Karpas-422 (cell line): ENCODE measurements around the gene KRT9. TPM values are rescaled to one million over a fixed set of nuclear protein-coding genes. Genes with fewer than 3 reads are reported as not detected.
"Not testable (repeated sequence)": the region's sequence is repeated elsewhere in the genome, so short reads cannot be mapped to it uniquely, and the experiment has no call there.

ENCODE experiments used
- DNase-seq: peaks from one replicate; pipeline ENCODE4 v3.0.0-alpha.2; 2015
- H2AFZ ChIP-seq: fragments of 200-600 bp; sonication (generic); 2 replicates; pipeline ENCODE4 v1.6.1; 2014; ENCODE audit warnings: antibody characterized with exemption, low read length, mixed read lengths
- H3K27ac ChIP-seq: fragments of 200-600 bp; sonication (generic); 2 replicates; pipeline ENCODE4 v1.5.1; 2014; ENCODE audit warnings: mild to moderate bottlenecking, low read length, moderate library complexity
- H3K27me3 ChIP-seq: fragments of 200-600 bp; sonication (generic); 2 replicates; pipeline ENCODE4 v1.6.1; 2014; ENCODE audit warnings: low read length, mixed read lengths
- H3K36me3 ChIP-seq: fragments of 200-600 bp; sonication (generic); 2 replicates; pipeline ENCODE4 v1.6.1; 2014; ENCODE audit warnings: low read length, mixed read lengths; ENCODE audit not compliant: insufficient read depth
- H3K4me1 ChIP-seq: fragments of 200-600 bp; sonication (generic); 2 replicates; pipeline ENCODE4 v1.6.1; 2014; ENCODE audit warnings: mild to moderate bottlenecking, low read length, mixed read lengths
- H3K4me2 ChIP-seq: fragments of 200-600 bp; sonication (generic); 2 replicates; pipeline ENCODE4 v1.6.1; 2014; ENCODE audit warnings: low read length, low read depth, mild to moderate bottlenecking; ENCODE audit not compliant: poor library complexity, severe bottlenecking
- H3K4me3 ChIP-seq: fragments of 200-600 bp; sonication (generic); 2 replicates; pipeline ENCODE4 v1.5.1; 2014; ENCODE audit warnings: mild to moderate bottlenecking, antibody characterized with exemption, low read length, mixed read lengths
- H3K79me2 ChIP-seq: fragments of 200-600 bp; sonication (generic); 2 replicates; pipeline ENCODE4 v1.6.1; 2014; ENCODE audit warnings: mild to moderate bottlenecking, low read length, mixed read lengths
- H3K9ac ChIP-seq: fragments of 200-600 bp; sonication (generic); 2 replicates; pipeline ENCODE4 v1.6.0; 2014; ENCODE audit warnings: low read length
- H3K9me2 ChIP-seq: fragments of 200-600 bp; sonication (generic), shearing (Covaris generic); replicated peaks from 2 replicates; pipeline ENCODE4 v1.6.0; 2014; ENCODE audit warnings: mild to moderate bottlenecking, low read length, moderate library complexity; ENCODE audit not compliant: insufficient read depth
- H3K9me3 ChIP-seq: fragments of 300-700, 200-600 bp; sonication (generic); 2 replicates; pipeline ENCODE4 v1.6.1; 2014; ENCODE audit warnings: low read length, mixed read lengths
- H4K20me1 ChIP-seq: fragments of 200-600 bp; sonication (generic); 2 replicates; pipeline ENCODE4 v1.6.1; 2014; ENCODE audit warnings: mild to moderate bottlenecking, antibody characterized with exemption, low read length, low read depth; ENCODE audit not compliant: insufficient read depth
- total RNA-seq: library from RNA; depleted of rRNA; stranded (reverse); fragments of >200 nt; shearing (Covaris generic); gene quantifications from 2 replicates; pipeline ENCODE4 v1.2.3, GENCODE V29; 2014; ENCODE audit warnings: low replicate concordance

The KRT9 gene
- total RNA-seq, 1 experiment from 2014 or later, result not detected

DNA sequence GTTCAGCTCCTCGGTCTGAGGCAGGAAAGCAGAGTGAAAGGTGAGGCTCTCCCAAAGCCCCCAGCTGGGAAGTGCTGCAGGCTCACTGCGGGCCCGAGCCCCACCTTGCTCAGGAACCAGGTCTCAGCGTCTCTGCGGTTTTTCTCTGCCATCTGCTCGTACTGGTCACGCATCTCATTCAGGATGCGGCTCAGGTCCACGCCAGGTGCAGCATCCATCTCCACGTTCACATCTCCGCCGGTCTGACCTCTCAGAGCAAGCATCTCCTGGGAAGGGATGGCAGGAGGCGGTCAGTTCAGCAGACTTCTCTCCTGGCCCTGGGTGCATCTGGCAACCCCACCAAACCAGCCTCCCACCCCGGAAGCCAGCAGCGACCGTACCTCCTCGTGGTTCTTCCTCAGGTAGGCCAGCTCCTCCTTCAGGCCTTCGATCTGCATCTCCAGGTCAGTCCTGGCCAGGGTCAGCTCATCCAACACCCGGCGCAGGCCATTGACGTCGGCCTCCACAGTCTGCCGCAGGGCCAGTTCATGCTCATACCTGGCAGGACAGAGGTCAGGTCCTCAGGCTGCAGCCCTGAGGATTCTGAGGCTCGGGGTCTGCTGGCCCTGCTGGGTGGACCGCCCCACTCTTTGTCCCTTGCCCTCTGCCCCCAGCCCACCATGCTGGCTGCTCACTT, 39.2 kb upstream of the KRT9 start:
- H3K4me2 ChIP-seq, result no peak overlapping the region
- no peaks in the 10 kb centered on the region for H3K36me3 ChIP-seq
- H3K9me2 ChIP-seq, result no peaks in the 10 kb centered on the region
- no peak for DNase-seq
- no peak overlapping the region for H3K4me3 ChIP-seq
- H3K27ac ChIP-seq, result no peak overlapping the region
- H3K79me2 ChIP-seq, result no peaks in the 10 kb centered on the region
- H3K4me1 ChIP-seq, result no peaks in the 10 kb centered on the region
- H3K27me3 ChIP-seq, result no peaks in the 10 kb centered on the region
- H3K9ac ChIP-seq, result no peak overlapping the region
- H3K9me3 ChIP-seq, result no peaks in the 10 kb centered on the region
- no peak overlapping the region for H2AFZ ChIP-seq
- H4K20me1 ChIP-seq, result no peaks in the 10 kb centered on the region

GRCh38 chr17:41610061-41610517, 38.2 kb upstream of the KRT9 start:
- not testable (repeated sequence) for H3K4me3 ChIP-seq, H3K9me2 ChIP-seq, H3K9me3 ChIP-seq, H4K20me1 ChIP-seq, H3K27me3 ChIP-seq, H3K4me1 ChIP-seq, H3K79me2 ChIP-seq, H3K36me3 ChIP-seq, H2AFZ ChIP-seq, H3K27ac ChIP-seq, DNase-seq, H3K4me2 ChIP-seq, H3K9ac ChIP-seq

DNA sequence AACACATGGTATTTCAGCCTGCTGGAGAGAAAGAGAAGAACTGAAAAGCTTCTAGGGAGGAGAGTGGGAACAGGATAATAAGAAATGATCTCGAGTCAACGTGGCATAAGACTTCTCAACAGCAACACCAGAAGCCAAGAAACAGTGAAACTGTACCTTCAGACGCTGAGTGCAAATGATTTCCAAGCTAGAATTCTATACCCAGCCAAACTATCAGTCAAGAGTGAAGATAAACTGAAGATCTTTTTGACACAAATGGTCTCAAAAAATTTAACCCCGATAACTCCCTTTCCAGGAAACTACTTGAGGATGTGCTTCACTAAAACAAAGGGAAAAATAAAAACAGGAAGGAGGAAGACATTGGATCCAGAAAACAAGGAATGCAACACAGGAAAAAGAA, 35.1 kb upstream of the KRT9 start:
- H2AFZ ChIP-seq, H3K27ac ChIP-seq, H3K9me3 ChIP-seq, H3K79me2 ChIP-seq, DNase-seq, H3K4me1 ChIP-seq, H3K4me2 ChIP-seq, H3K36me3 ChIP-seq, H3K27me3 ChIP-seq, H3K4me3 ChIP-seq, H3K9me2 ChIP-seq, H4K20me1 ChIP-seq, H3K9ac ChIP-seq: not testable (repeated sequence)

GRCh38 chr17:41602524-41602923, 30.7 kb upstream of the KRT9 start:
- no peak overlapping the region for H2AFZ ChIP-seq
- H3K36me3 ChIP-seq, result no peaks in the 10 kb centered on the region
- H3K9me2 ChIP-seq, result no peaks in the 10 kb centered on the region
- no peaks in the 10 kb centered on the region for H3K4me1 ChIP-seq
- no peak overlapping the region for H3K4me2 ChIP-seq
- H4K20me1 ChIP-seq, result no peaks in the 10 kb centered on the region
- H3K27ac ChIP-seq, result no peak overlapping the region
- H3K9ac ChIP-seq, result no peak overlapping the region
- DNase-seq, result no peak
- no peaks in the 10 kb centered on the region for H3K79me2 ChIP-seq
- H3K27me3 ChIP-seq, result no peaks in the 10 kb centered on the region
- H3K9me3 ChIP-seq, result no peaks in the 10 kb centered on the region
- H3K4me3 ChIP-seq, result no peak overlapping the region

DNA sequence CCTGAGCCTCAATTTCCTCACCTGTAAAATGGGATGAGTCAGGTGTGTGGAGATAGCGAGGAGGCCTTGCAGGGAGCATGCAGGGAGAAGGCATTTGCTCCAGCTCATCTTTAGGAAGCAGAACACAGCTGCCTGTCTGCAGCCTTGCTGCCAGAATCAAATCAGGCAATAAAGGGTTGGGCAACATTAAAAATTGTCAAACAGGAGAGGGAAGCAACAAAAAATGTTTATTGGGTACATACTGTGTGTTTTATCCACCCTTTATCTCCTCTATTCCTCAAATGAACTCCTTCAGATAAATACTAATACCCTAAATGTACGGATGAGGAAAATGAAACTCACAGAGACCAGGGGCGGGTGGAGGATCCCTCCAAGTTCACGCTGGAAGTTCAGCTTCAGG, 28.5 kb upstream of the KRT9 start:
- Histone ChIP-seq H3K9ac (no peak overlapping the region), H3K4me2 (no peak overlapping the region), H3K79me2 (no peaks in the 10 kb centered on the region), H3K27ac (no peak overlapping the region), H3K9me2 (no peaks in the 10 kb centered on the region), H3K9me3 (no peaks in the 10 kb centered on the region), H3K4me3 (no peak overlapping the region), H2AFZ (no peak overlapping the region), H3K27me3 (no peaks in the 10 kb centered on the region), H3K4me1 (no peaks in the 10 kb centered on the region), H4K20me1 (no peaks in the 10 kb centered on the region), H3K36me3 (no peaks in the 10 kb centered on the region)
- DNase-seq, result no peak

- H3K9me3 ChIP-seq, result no peaks in the 10 kb centered on the region
- no peaks in the 10 kb centered on the region for H3K79me2 ChIP-seq
- H4K20me1 ChIP-seq, result no peaks in the 10 kb centered on the region
- H3K9me2 ChIP-seq, result no peaks in the 10 kb centered on the region
- H3K4me3 ChIP-seq, result no peak overlapping the region
- H3K27me3 ChIP-seq, result no peaks in the 10 kb centered on the region
- no peak overlapping the region for H2AFZ ChIP-seq
- no peak for DNase-seq
- no peak overlapping the region for H3K4me2 ChIP-seq
- no peak overlapping the region for H3K9ac ChIP-seq
- no peaks in the 10 kb centered on the region for H3K36me3 ChIP-seq
- no peak overlapping the region for H3K27ac ChIP-seq
- H3K4me1 ChIP-seq, result no peaks in the 10 kb centered on the region
Observed at GRCh38 chr17:41599680-41600079, 27.8 kb upstream of the KRT9 start.

- Histone ChIP-seq H3K4me1 (no peaks in the 10 kb centered on the region), H2AFZ (no peak overlapping the region), H3K27ac (no peak overlapping the region), H3K9me3 (no peaks in the 10 kb centered on the region), H3K79me2 (no peaks in the 10 kb centered on the region), H3K9ac (no peak overlapping the region), H3K9me2 (no peaks in the 10 kb centered on the region), H3K4me2 (no peak overlapping the region), H3K4me3 (no peak overlapping the region), H4K20me1 (no peaks in the 10 kb centered on the region), H3K27me3 (no peaks in the 10 kb centered on the region), H3K36me3 (no peaks in the 10 kb centered on the region)
- no peak for DNase-seq
Observed at GRCh38 chr17:41595585-41595984, 23.7 kb upstream of the KRT9 start.

GRCh38 chr17:41594363-41594915, 22.6 kb upstream of the KRT9 start:
- Histone ChIP-seq H3K9ac (no peak overlapping the region), H3K9me3 (no peaks in the 10 kb centered on the region), H3K79me2 (no peaks in the 10 kb centered on the region), H2AFZ (no peak overlapping the region), H3K4me3 (no peak overlapping the region), H3K4me1 (no peaks in the 10 kb centered on the region), H3K27ac (no peak overlapping the region), H3K4me2 (no peak overlapping the region), H4K20me1 (no peaks in the 10 kb centered on the region), H3K27me3 (no peaks in the 10 kb centered on the region), H3K36me3 (no peaks in the 10 kb centered on the region), H3K9me2 (no peaks in the 10 kb centered on the region)
- DNase-seq, result no peak
